ENCODE data around the gene UPF1.
"Not testable (repeated sequence)": the region's sequence is repeated elsewhere in the genome, so short reads cannot be mapped to it uniquely, and the experiment has no call there.

The UPF1 gene

DNA sequence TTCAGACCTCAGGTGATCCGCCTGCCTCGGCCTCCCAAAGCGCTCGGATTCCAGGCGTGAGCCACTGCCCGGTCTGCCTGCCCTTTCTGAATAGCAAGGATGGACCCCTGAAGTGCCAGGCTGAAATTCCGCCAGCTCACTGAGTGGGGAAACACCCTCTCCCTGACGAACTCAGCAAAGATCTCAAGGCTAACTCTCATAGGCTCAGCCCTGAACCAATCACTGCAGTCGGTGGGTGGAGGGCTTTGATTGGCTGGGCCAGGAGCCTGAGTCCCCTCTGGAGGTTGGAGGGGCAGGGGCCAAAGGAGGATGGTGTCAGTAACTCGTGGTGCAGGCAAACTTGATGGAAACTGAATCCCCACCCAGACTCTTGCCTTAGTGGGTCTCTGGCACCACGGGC lies 29.4 kb upstream of the UPF1 start:
- H3K27ac ChIP-seq (ENCODE audit: low read depth, low read length) = no peak overlapping the region
- no peak overlapping the region for H3K4me3 ChIP-seq (ENCODE audit: low read depth in 1 of 2, low read length in 2 of 2)
- H3K9me3 ChIP-seq (ENCODE audit: low read length) = no peaks in the 10 kb centered on the region
- H3K9ac ChIP-seq (ENCODE audit: low read length) = no peak overlapping the region
- no peaks in the 10 kb centered on the region for H3K36me3 ChIP-seq (ENCODE audit: insufficient read depth, low read length)
- no peaks in the 10 kb centered on the region for H3K4me1 ChIP-seq (ENCODE audit: insufficient read depth, low read length)
- peaks cover 0 to 11% of the 10 kb centered on the region in 2 donors for H3K27me3 ChIP-seq (ENCODE audit: control insufficient read depth in 1 of 2, insufficient read depth in 2 of 2, low read length in 2 of 2)

DNA sequence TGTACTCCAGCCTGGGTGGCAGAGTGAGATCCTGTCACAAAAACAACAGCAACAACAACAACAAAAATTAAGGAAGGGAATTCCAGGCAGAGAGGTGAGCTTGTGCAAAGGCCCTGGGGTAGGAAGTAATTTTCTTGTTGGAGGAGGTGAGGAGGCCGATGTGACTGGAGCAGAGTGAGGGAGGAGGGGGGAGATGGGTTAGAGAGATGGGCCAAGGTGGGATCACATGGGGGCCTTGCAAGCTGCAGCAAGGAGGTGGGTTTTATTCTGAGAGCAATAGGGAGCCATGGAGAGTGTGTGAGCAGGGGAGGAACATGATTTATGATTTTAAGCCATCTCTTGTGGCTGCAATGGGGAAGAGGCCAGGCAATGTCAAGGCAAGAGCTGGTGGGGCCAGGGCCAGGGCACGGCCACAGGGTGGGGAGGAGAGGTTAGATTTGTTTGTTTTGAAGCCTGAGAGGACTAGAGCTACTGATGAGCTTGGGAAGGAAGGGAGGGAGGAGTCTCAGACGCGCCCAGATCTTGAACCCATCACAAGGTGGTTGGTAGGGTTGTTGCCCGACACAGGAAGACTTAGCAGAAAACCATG lies 28.1 kb upstream of the UPF1 start:
- Histone ChIP-seq H3K4me3 (ENCODE audit: low read depth in 1 of 2, low read length in 2 of 2) (no peak overlapping the region), H3K27me3 (ENCODE audit: control insufficient read depth in 1 of 2, insufficient read depth in 2 of 2, low read length in 2 of 2) (peaks cover 0 to 7% of the 10 kb centered on the region in 2 donors), H3K9ac (ENCODE audit: low read length) (no peak overlapping the region), H3K27ac (ENCODE audit: low read depth, low read length) (no peak overlapping the region), H3K4me1 (ENCODE audit: insufficient read depth, low read length) (no peaks in the 10 kb centered on the region), H3K36me3 (ENCODE audit: insufficient read depth, low read length) (no peaks in the 10 kb centered on the region), H3K9me3 (ENCODE audit: low read length) (no peaks in the 10 kb centered on the region)

DNA sequence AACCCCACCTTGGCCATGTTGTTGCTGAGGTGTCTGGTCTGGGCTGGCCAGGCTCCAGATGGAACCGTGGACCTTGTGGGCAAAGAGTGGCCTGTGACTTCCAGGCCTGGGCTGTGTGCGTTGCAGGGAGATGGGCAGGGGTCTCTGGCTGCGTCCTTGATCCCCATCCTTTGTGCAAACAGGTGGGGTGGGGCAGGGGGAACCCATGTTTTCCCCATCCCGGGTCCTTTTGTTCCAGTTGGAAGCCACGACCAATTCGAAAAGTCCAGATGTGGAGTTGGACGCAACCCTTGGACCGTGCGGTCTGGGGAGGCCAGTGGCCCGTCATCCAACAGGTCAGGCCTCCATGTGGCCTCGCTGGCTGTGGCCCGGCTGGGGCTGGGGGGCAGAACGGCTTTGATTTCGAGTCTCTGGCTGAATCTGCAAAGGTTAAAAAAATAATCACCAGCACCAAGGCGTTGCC lies 27.6 kb upstream of the UPF1 start:
- H3K9ac ChIP-seq (ENCODE audit: low read length) = no peak overlapping the region
- no peak overlapping the region for H3K27ac ChIP-seq (ENCODE audit: low read depth, low read length)
- H3K27me3 ChIP-seq (ENCODE audit: control insufficient read depth in 1 of 2, insufficient read depth in 2 of 2, low read length in 2 of 2) = peaks cover 0 to 1% of the 10 kb centered on the region in 2 donors
- no peaks in the 10 kb centered on the region for H3K4me1 ChIP-seq (ENCODE audit: insufficient read depth, low read length)
- H3K4me3 ChIP-seq (ENCODE audit: low read depth in 1 of 2, low read length in 2 of 2) = no peak overlapping the region
- H3K9me3 ChIP-seq (ENCODE audit: low read length) = no peaks in the 10 kb centered on the region
- H3K36me3 ChIP-seq (ENCODE audit: insufficient read depth, low read length) = no peaks in the 10 kb centered on the region

DNA sequence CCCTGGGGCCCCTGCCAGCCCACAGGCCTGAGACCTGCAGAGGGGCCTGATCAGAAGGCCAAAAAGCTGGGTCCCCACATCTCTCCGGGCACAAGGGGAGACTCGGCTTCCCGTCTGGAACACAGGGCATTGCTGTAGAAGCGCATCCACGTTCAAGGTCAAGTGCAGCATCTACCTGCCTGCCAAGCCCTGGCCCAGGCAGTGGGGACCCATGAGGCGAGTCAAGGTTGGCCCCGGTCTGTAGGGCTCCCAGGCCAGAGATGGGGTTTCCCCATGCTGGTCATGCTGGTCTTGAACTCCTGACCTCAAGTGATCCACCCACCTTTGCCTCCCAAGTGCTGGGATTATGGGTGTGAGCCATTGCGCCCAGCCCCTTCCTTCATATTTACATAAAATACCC lies 27.1 kb upstream of the UPF1 start:
- Histone ChIP-seq H3K27ac (ENCODE audit: low read depth, low read length) (no peak overlapping the region), H3K9ac (ENCODE audit: low read length) (no peak overlapping the region), H3K4me1 (ENCODE audit: insufficient read depth, low read length) (no peaks in the 10 kb centered on the region), H3K9me3 (ENCODE audit: low read length) (no peaks in the 10 kb centered on the region), H3K36me3 (ENCODE audit: insufficient read depth, low read length) (no peaks in the 10 kb centered on the region), H3K27me3 (ENCODE audit: control insufficient read depth in 1 of 2, insufficient read depth in 2 of 2, low read length in 2 of 2) (no peaks in the 10 kb centered on the region), H3K4me3 (ENCODE audit: low read depth in 1 of 2, low read length in 2 of 2) (no peak overlapping the region)

DNA sequence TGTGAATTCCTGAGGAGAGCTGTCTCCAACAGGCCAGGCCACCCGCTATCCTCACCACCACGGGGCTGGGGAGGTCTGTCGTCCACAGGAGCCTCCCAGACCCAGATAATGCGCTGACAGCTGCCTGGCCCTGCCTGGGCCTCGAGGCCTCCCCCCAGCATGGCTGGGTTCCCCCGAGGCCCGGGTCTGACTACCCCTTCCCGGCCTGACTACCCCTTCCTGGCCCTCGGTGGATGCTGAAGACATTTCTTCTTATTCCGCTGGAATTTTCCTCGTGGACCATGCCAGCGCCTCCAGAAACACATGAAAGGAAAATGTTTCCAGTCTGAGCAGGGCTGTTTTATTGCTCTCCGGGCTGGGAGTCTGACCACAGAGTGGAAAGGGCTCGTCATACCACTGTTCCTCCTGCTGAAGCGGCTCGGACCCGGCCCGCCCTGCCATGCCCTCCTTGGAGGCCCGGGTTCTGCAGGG lies 23.9 kb upstream of the UPF1 start:
- H3K27me3 ChIP-seq (ENCODE audit: control insufficient read depth in 1 of 2, insufficient read depth in 2 of 2, low read length in 2 of 2) = no peaks in the 10 kb centered on the region
- H3K9me3 ChIP-seq (ENCODE audit: low read length) = no peaks in the 10 kb centered on the region
- H3K9ac ChIP-seq (ENCODE audit: low read length) = no peak overlapping the region
- no peaks in the 10 kb centered on the region for H3K4me1 ChIP-seq (ENCODE audit: insufficient read depth, low read length)
- no peak overlapping the region for H3K27ac ChIP-seq (ENCODE audit: low read depth, low read length)
- H3K36me3 ChIP-seq (ENCODE audit: insufficient read depth, low read length) = no peaks in the 10 kb centered on the region
- no peak overlapping the region for H3K4me3 ChIP-seq (ENCODE audit: low read depth in 1 of 2, low read length in 2 of 2)

DNA sequence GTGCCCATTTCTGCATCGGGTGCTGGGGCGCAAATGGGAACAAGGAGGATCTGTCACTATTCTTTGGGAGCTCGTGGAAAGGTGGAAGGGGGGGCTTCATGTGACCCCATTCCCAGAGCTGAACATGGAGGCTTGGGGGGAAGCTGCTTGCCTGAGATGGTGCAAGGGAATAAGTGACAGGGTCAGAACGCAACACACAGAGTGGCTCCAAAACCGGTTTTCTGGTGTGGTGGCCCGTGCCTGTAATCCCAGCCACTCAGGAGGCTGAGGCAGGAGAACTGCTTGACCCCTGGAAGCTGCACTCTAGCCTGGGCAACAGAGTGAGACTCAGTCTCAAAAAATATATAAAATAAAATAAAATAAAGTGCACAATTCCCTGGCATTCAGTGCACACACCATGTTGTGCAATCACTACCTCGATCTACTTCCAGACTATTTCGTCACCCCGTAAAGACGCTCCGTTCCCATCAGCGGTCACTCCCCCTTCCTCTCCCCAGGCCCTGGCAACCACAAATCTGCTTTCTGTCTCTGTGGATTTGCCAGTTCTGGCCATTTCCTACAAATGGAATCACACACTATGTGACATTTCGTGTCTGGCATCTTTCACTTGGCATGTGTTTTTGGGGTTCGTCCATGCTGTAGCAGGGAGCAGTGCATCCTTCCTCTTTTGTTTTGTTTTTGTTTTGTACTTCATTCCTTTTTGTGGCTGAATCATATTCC lies 22.4 kb upstream of the UPF1 start:
- H3K27ac ChIP-seq (ENCODE audit: low read depth, low read length) = no peak overlapping the region
- H3K27me3 ChIP-seq (ENCODE audit: control insufficient read depth in 1 of 2, insufficient read depth in 2 of 2, low read length in 2 of 2) = no peaks in the 10 kb centered on the region
- no peaks in the 10 kb centered on the region for H3K4me1 ChIP-seq (ENCODE audit: insufficient read depth, low read length)
- no peaks in the 10 kb centered on the region for H3K9me3 ChIP-seq (ENCODE audit: low read length)
- H3K9ac ChIP-seq (ENCODE audit: low read length) = no peak overlapping the region
- no peak overlapping the region for H3K4me3 ChIP-seq (ENCODE audit: low read depth in 1 of 2, low read length in 2 of 2)
- H3K36me3 ChIP-seq (ENCODE audit: insufficient read depth, low read length) = no peaks in the 10 kb centered on the region

DNA sequence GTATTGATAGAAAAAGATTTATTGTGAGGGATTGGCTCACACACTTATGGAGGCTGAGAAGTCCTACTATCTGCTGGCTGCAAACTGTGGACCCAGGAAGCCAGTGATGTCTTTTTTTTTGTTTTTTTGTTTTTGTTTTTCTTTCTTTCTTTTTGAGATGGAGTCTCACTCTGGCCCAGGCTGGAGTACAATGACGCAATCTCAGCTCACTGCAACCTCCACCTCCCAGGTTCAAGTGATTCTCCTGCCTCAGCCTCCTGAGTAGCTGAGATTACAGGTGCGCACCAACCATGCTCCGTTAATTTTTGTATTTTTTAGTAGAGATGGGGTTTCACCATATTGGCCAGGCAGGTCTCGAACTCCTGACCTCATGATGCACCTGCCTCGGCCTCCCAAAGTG lies 20.1 kb upstream of the UPF1 start:
- not testable (repeated sequence) for H3K4me3 ChIP-seq (ENCODE audit: low read depth in 1 of 2, low read length in 2 of 2); H3K4me1 ChIP-seq (ENCODE audit: insufficient read depth, low read length); H3K27me3 ChIP-seq (ENCODE audit: control insufficient read depth in 1 of 2, insufficient read depth in 2 of 2, low read length in 2 of 2); H3K9ac ChIP-seq (ENCODE audit: low read length); H3K27ac ChIP-seq (ENCODE audit: low read depth, low read length); H3K9me3 ChIP-seq (ENCODE audit: low read length); H3K36me3 ChIP-seq (ENCODE audit: insufficient read depth, low read length)

DNA sequence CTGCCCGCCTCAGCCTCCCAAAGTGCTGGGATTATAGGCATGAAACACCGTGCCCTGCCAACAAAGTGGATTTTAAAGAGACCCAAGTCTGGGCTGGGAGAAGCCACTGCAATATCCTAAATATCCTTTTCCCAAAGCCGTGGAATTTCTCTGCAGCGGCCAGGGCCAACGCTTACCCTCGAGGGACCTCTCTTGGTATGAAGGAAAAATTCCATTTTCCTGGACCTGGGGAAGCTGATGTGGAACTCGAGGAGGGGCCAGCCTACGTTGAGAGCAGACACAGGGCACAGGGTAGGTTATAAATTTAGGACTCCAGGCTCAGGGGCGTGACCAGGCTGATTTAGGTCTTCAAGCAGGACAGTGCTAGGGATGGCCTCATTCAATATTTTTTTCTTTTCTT lies 17.7 kb upstream of the UPF1 start:
- Histone ChIP-seq H3K4me3 (ENCODE audit: low read depth in 1 of 2, low read length in 2 of 2) (no peak overlapping the region), H3K4me1 (ENCODE audit: insufficient read depth, low read length) (no peaks in the 10 kb centered on the region), H3K9me3 (ENCODE audit: low read length) (no peaks in the 10 kb centered on the region), H3K27me3 (ENCODE audit: control insufficient read depth in 1 of 2, insufficient read depth in 2 of 2, low read length in 2 of 2) (no peaks in the 10 kb centered on the region), H3K9ac (ENCODE audit: low read length) (no peak overlapping the region), H3K27ac (ENCODE audit: low read depth, low read length) (no peak overlapping the region), H3K36me3 (ENCODE audit: insufficient read depth, low read length) (no peaks in the 10 kb centered on the region)

DNA sequence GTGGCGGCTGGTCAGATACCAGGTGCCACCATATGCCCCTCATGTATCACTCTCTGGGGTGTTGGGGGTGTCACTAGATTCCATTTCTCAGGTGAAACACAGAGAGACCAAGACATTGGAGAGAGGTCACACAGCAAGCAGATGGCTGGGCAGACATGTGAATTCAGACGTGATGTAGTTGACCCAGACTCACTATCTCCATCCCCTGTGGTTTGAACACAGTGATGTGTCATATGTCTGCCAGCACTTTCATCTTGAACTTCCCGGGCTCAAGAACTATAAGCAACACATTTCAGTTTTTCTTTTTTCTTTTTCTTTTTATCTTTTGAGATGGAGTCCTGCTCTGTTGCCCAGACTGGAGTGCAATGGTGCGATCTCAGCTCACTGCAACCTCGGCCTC lies 16.1 kb upstream of the UPF1 start:
- Histone ChIP-seq H3K4me3 (ENCODE audit: low read depth in 1 of 2, low read length in 2 of 2) (no peak overlapping the region), H3K27ac (ENCODE audit: low read depth, low read length) (no peak overlapping the region), H3K9me3 (ENCODE audit: low read length) (no peaks in the 10 kb centered on the region), H3K9ac (ENCODE audit: low read length) (no peak overlapping the region), H3K36me3 (ENCODE audit: insufficient read depth, low read length) (no peaks in the 10 kb centered on the region), H3K27me3 (ENCODE audit: control insufficient read depth in 1 of 2, insufficient read depth in 2 of 2, low read length in 2 of 2) (no peaks in the 10 kb centered on the region), H3K4me1 (ENCODE audit: insufficient read depth, low read length) (no peaks in the 10 kb centered on the region)

DNA sequence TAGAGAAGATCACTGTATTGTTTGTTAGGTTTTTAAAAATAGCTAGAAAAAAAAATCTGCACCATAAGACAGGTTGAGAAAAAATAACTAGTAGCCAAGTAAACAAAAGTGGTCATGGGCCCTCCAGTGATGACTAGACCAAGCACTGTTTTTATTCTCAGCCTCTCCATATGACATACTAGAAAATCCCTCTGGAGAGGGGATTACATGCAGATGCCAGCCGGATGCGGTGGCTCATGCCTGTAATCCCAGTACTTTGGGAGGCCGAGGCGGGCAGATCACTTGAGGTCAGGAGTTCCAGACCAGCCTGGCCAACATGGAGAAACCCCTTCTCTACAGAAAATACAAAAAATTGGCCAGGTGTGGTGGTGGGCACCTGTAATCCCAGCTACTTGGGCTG lies 15.1 kb upstream of the UPF1 start:
- H3K4me3 ChIP-seq (ENCODE audit: low read depth in 1 of 2, low read length in 2 of 2); H3K27me3 ChIP-seq (ENCODE audit: control insufficient read depth in 1 of 2, insufficient read depth in 2 of 2, low read length in 2 of 2); H3K9me3 ChIP-seq (ENCODE audit: low read length); H3K36me3 ChIP-seq (ENCODE audit: insufficient read depth, low read length); H3K4me1 ChIP-seq (ENCODE audit: insufficient read depth, low read length); H3K27ac ChIP-seq (ENCODE audit: low read depth, low read length); H3K9ac ChIP-seq (ENCODE audit: low read length): not testable (repeated sequence)

DNA sequence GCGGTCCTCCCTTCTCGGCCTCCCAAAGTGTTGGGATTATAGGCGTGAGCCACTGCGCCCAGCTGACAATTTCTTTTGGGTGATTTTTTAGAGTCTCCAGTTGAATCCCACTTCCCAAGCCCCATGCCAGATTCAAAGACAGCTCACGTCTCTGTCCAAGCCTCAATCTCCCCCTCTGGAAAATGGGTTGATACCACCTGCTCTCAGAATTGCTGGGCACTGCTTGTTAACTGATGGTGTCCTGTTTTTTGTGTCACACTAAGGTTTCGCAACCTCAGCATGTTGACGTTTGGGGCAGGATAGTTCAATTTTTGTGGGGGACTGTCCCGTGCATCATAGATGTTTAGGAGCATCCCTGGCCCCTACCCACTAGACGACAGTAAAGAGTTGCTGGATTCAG lies 14.2 kb upstream of the UPF1 start:
- Histone ChIP-seq H3K9ac (ENCODE audit: low read length) (no peak overlapping the region), H3K27me3 (ENCODE audit: control insufficient read depth in 1 of 2, insufficient read depth in 2 of 2, low read length in 2 of 2) (no peaks in the 10 kb centered on the region), H3K27ac (ENCODE audit: low read depth, low read length) (no peak overlapping the region), H3K4me3 (ENCODE audit: low read depth in 1 of 2, low read length in 2 of 2) (no peak overlapping the region), H3K4me1 (ENCODE audit: insufficient read depth, low read length) (no peaks in the 10 kb centered on the region), H3K9me3 (ENCODE audit: low read length) (no peaks in the 10 kb centered on the region), H3K36me3 (ENCODE audit: insufficient read depth, low read length) (no peaks in the 10 kb centered on the region)

DNA sequence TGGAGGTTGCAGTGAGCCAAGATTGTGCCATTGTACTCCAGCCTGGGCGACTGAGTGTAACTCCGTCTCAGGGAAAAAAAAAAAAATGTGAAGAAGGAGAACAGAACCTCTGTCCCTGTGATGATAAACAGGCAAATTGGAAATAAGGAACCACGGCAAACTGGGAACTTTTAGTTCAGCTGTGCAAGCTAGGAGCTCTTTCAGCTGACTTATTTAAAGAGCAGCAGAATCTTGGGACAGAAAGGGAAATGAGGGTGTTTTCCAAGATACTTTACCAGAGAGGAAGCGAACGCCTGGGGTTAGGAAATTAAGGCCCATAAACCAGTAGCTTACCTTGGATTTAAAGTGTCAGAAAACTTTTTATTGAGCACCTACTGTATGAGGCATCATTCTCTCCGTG lies 3.0 kb upstream of the UPF1 start:
- Histone ChIP-seq H3K9me3 (ENCODE audit: low read length) (no peaks in the 10 kb centered on the region), H3K4me1 (ENCODE audit: insufficient read depth, low read length) (peaks cover 4% of the 10 kb centered on the region), H3K27ac (ENCODE audit: low read depth, low read length) (no peak overlapping the region), H3K27me3 (ENCODE audit: control insufficient read depth in 1 of 2, insufficient read depth in 2 of 2, low read length in 2 of 2) (no peaks in the 10 kb centered on the region), H3K36me3 (ENCODE audit: insufficient read depth, low read length) (no peaks in the 10 kb centered on the region), H3K4me3 (ENCODE audit: low read depth in 1 of 2, low read length in 2 of 2) (no peak overlapping the region), H3K9ac (ENCODE audit: low read length) (no peak overlapping the region)

All from muscle layer of colon (tissue), 2 donors.